H1 (cell line): Measurements from ENCODE around the gene AP1M1.

Experiments used
- SAP30 ChIP-seq: fragments of 300-600 bp; sonication (generic); IDR thresholded peaks from 2 replicates; pipeline ENCODE4 v1.7.1; 2012; ENCODE audit warnings: low read length, moderate library complexity, mild to moderate bottlenecking, inconsistent platforms; ENCODE audit not compliant: insufficient read depth, insufficient replicate concordance
- TF ChIP-seq, protein P1 (sequence below), 3 experiments: IDR thresholded peaks; 1 replicate in 2 of 3; 2 replicates in 1 of 3; pipeline versions ENCODE4 v1.5.1 to v1.6.1; 2011; ENCODE audit warnings: low read length in 3 of 3, mild to moderate bottlenecking in 3 of 3, inconsistent platforms in 2 of 3, low read depth in 1 of 3, moderate library complexity in 1 of 3; ENCODE audit not compliant: insufficient read depth in 1 of 3; ENCODE audit errors: control extremely low read depth in 1 of 3

DNA sequence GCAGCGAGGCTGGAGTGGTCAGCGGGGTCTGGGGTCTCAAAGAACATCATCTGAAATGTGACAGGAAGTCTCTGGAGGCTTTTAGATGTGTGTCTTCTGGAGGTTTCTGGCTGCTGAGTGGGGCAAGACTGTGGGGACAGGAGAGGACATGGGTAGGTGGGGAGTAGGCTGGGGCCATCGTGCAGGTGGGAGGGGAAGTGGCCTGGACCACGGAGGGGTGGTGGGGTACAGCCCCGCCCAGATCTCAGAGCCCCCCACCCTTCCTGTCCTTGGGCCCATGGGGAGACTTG, 6.2 kb downstream of the AP1M1 start:
- no peak for TF ChIP-seq SAP30
- TF ChIP-seq, protein P1, sequence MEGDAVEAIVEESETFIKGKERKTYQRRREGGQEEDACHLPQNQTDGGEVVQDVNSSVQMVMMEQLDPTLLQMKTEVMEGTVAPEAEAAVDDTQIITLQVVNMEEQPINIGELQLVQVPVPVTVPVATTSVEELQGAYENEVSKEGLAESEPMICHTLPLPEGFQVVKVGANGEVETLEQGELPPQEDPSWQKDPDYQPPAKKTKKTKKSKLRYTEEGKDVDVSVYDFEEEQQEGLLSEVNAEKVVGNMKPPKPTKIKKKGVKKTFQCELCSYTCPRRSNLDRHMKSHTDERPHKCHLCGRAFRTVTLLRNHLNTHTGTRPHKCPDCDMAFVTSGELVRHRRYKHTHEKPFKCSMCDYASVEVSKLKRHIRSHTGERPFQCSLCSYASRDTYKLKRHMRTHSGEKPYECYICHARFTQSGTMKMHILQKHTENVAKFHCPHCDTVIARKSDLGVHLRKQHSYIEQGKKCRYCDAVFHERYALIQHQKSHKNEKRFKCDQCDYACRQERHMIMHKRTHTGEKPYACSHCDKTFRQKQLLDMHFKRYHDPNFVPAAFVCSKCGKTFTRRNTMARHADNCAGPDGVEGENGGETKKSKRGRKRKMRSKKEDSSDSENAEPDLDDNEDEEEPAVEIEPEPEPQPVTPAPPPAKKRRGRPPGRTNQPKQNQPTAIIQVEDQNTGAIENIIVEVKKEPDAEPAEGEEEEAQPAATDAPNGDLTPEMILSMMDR (IDR thresholded peaks at IDR 0.05; ENCODE audit: control extremely low read depth in 1 of 3, insufficient read depth in 1 of 3, low read depth in 1 of 3, low read length in 3 of 3) = no peak
